ENCODE measurements around the gene UNC45B.
"Not testable (repeated sequence)": the region's sequence is repeated elsewhere in the genome, so short reads cannot be mapped to it uniquely, and the experiment has no call there.

The UNC45B gene

GRCh38 chr17:35174835-35175334, 27.3 kb downstream of the UNC45B start:
- no peak for DNase-seq

GRCh38 chr17:35175638-35176415, 28.2 kb downstream of the UNC45B start:
- DNase-seq = no peak

GRCh38 chr17:35176897-35177296, 29.3 kb downstream of the UNC45B start:
- DNase-seq = no peak

GRCh38 chr17:35179379-35179778, 31.8 kb downstream of the UNC45B start:
- DNase-seq = not testable (repeated sequence)

- no peak for DNase-seq
Measured at GRCh38 chr17:35183332-35183731, 35.7 kb downstream of the UNC45B start.

GRCh38 chr17:35184274-35184673, 36.7 kb downstream of the UNC45B start:
- DNase-seq = no peak

- DNase-seq = no peak
Measured at GRCh38 chr17:35185849-35186248, 38.2 kb downstream of the UNC45B start.

- no peak for DNase-seq
Measured at GRCh38 chr17:35187481-35187880, 39.9 kb downstream of the UNC45B start.

GRCh38 chr17:35188111-35188510, 40.5 kb downstream of the UNC45B start:
- DNase-seq = no peak

GRCh38 chr17:35189291-35189690, 41.7 kb downstream of the UNC45B start:
- DNase-seq = peak; percentile 14

GRCh38 chr17:35191001-35191695, 43.5 kb downstream of the UNC45B start:
- DNase-seq = no peak

GRCh38 chr17:35192708-35193107, 45.1 kb downstream of the UNC45B start:
- DNase-seq = no peak

GRCh38 chr17:35194001-35194400, 46.4 kb downstream of the UNC45B start, which contains the start of gene SLC35G3:
Gene SLC35G3, minus strand, starts transcription at chr17:35194393. Its CDS starts 86 bp downstream, at chr17:35194307.
- not testable (repeated sequence) for DNase-seq

- not testable (repeated sequence) for DNase-seq
Measured at GRCh38 chr17:35195062-35195461, 47.4 kb downstream of the UNC45B start.

GRCh38 chr17:35202582-35202981, 55.0 kb downstream of the UNC45B start:
- not testable (repeated sequence) for DNase-seq

GRCh38 chr17:35210741-35211140, 63.1 kb downstream of the UNC45B start:
- no peak for DNase-seq

GRCh38 chr17:35212668-35213067, 65.1 kb downstream of the UNC45B start:
- no peak for DNase-seq

GRCh38 chr17:35213412-35213940, 65.9 kb downstream of the UNC45B start:
- no peak for DNase-seq

GRCh38 chr17:35214192-35214591, 66.6 kb downstream of the UNC45B start:
- no peak for DNase-seq

GRCh38 chr17:35214631-35215273, 67.1 kb downstream of the UNC45B start:
- DNase-seq = no peak

- DNase-seq = no peak
Measured at GRCh38 chr17:35217107-35217506, 69.5 kb downstream of the UNC45B start.

GRCh38 chr17:35218915-35219314, 71.3 kb downstream of the UNC45B start:
- no peak for DNase-seq

GRCh38 chr17:35222452-35222851, 74.8 kb downstream of the UNC45B start:
- DNase-seq = no peak
